Aorta (tissue), 5 donors: ENCODE data around the gene GVQW3. TPM values are rescaled to one million over a fixed set of nuclear protein-coding genes. Genes with fewer than 3 reads are reported as not detected.

Experiments used
- ATAC-seq: fragments of 200-7000 bp; cut with Tn5 transposase; one replicate; pipeline ENCODE4 v1.9.1; 2022; ENCODE audit warnings: moderate library complexity; ENCODE audit not compliant: low FRiP score
- DNase-seq, 2 donors: peaks; one replicate each; pipeline ENCODE4 v3.0.0-alpha.2; 2020
- H3K27ac ChIP-seq, 2 donors: one replicate each; pipeline ENCODE4 v1.5.1; 2013; ENCODE audit warnings: low read length in 2 of 2, mild to moderate bottlenecking in 2 of 2, moderate library complexity in 2 of 2, control low read depth in 1 of 2, inconsistent platforms in 1 of 2, low read depth in 1 of 2
- H3K27me3 ChIP-seq, 2 donors: one replicate each; pipeline ENCODE4 v1.6.1; 2013; ENCODE audit warnings: control low read depth in 1 of 2, low read length in 1 of 2, mild to moderate bottlenecking in 1 of 2, moderate library complexity in 1 of 2; ENCODE audit not compliant: insufficient read depth in 2 of 2, control insufficient read depth in 1 of 2
- H3K36me3 ChIP-seq, 2 donors: one replicate each; pipeline ENCODE4 v1.6.1; 2013; ENCODE audit warnings: control low read depth in 1 of 2, low read length in 1 of 2, mild to moderate bottlenecking in 1 of 2; ENCODE audit not compliant: insufficient read depth in 2 of 2, control insufficient read depth in 1 of 2
- H3K4me1 ChIP-seq, 2 donors: one replicate each; pipeline ENCODE4 v1.6.1; 2013; ENCODE audit warnings: low read length in 2 of 2, control low read depth in 1 of 2, mild to moderate bottlenecking in 1 of 2, moderate library complexity in 1 of 2; ENCODE audit not compliant: insufficient read depth in 2 of 2, control insufficient read depth in 1 of 2
- H3K4me3 ChIP-seq, 2 donors: one replicate each; pipeline ENCODE4 v1.5.1; 2013; ENCODE audit warnings: low read length in 2 of 2, control low read depth in 1 of 2, mild to moderate bottlenecking in 1 of 2
- H3K9me3 ChIP-seq: one replicate; pipeline ENCODE4 v1.6.1; 2013; ENCODE audit warnings: mild to moderate bottlenecking, low read length; ENCODE audit not compliant: control insufficient read depth
- WGBS, 2 donors: extraction: QIAGEN DNeasy Blood & Tissue Kit; methylation state at CpG; one replicate each; pipeline ENCODE4 v1.1.7; 2013; 5-methylcytosine and 5-hydroxymethylcytosine counted together
- intact Hi-C, 2 donors: fragments of 100-400 bp; cut with DNase I; formaldehyde crosslinking; loops; one replicate each; pipeline versions ENCODE4 v1.14.2 to v1.15.0; 2022
- polyA plus RNA-seq, 2 donors: library from polyadenylated mRNA; stranded (reverse); fragments of 200-250 nt; gene quantifications; one replicate each; pipeline ENCODE4 v1.2.3, GENCODE V29; 2013
- total RNA-seq, 2 donors: library from RNA; stranded (reverse); fragmentation: NEBNext Ultra II Directional; extraction: Animal tissue kit (Norgen Biotek cat#: 25700); gene quantifications; one replicate each; pipeline ENCODE4 v1.2.1, GENCODE V29; 2021
- donor health status: healthy with polysubstance abuse.
- donor health status: Bipolar disorder and iron deficiency.
- donor health status: DM: no; HTN: no; CAD: no.
- donor health status: DM: no; HTN: no; CAD: no.
- donor health status: DM: yes; HTN: yes; CAD: no.

Gene GVQW3
- total and polyA plus RNA-seq, 4 donors = 0.50 to 3.7 (median 1.9) TPM

GRCh38 chr11:76376746-76377558 lies 4.2 kb upstream of the GVQW3 start:
- intact Hi-C loops = loop anchor here in 1 of 2 donors (2.0 kb wide), 1 partner anchor 32 kb away; no protein-coding TSS in a partner anchor
- DNase-seq (no peak), ATAC-seq (no peak)
- Histone ChIP-seq H3K27me3 (no peaks in the 10 kb centered on the region), H3K4me1 (no peaks in the 10 kb centered on the region), H3K9me3 (no peaks in the 10 kb centered on the region), H3K36me3 (no peaks in the 10 kb centered on the region), H3K4me3 (no peak overlapping the region), H3K27ac (no peak overlapping the region)
- WGBS, 2 donors = 87 to 88% methylated on average over 7 of the region's 7 CpGs

DNA sequence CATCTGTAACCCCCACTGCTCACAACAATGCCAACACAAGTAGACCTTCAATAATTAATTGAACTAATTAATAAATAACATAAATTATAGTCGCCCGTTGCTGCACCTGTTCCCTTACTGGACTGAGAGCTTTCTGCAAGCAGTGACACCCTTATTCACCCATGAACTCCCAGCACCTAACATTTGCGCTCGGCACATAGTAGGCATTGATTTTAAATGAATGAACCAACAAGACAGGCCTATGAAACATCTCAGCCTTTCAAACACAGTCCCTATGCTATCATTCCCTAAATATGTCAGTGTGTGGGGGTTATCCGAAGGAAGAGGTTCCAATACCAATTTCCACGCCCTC lies 1.3 kb upstream of the GVQW3 start:
- Histone ChIP-seq H3K9me3 (no peaks in the 10 kb centered on the region), H3K4me1 (no peaks in the 10 kb centered on the region), H3K36me3 (no peaks in the 10 kb centered on the region), H3K27me3 (no peaks in the 10 kb centered on the region), H3K27ac (no peak overlapping the region), H3K4me3 (peak overlapping the region; percentile 71 to 90)
- intact Hi-C loops = loop anchor here (2.0 to 10.0 kb wide), 3 partner anchors 63 to 295 kb away; partner anchors contain the start of genes EMSY (in 1 of the 2) and LRRC32 (in 1 of the 2)
- ATAC-seq (no peak), DNase-seq (no peak)
- 38 to 40% methylated on average over 6 of the region's 6 CpGs for WGBS, 2 donors

- H3K4me3 ChIP-seq = peak overlapping the region; percentile 71 to 90
- intact Hi-C loops = loop anchor here (2.0 to 10.0 kb wide), 3 partner anchors 62 to 294 kb away; partner anchors contain the start of genes EMSY (in 1 of the 2) and LRRC32 (in 1 of the 2)
- no peaks in the 10 kb centered on the region for H3K27me3 ChIP-seq
- peak; percentile 16 for ATAC-seq
- peak; percentile 53 to 84 for DNase-seq
- no peak overlapping the region for H3K27ac ChIP-seq
- H3K9me3 ChIP-seq = no peaks in the 10 kb centered on the region
- no peaks in the 10 kb centered on the region for H3K4me1 ChIP-seq
- 0 to 1% methylated on average over 34 to 85 of the region's 85 CpGs for WGBS, 2 donors
- no peaks in the 10 kb centered on the region for H3K36me3 ChIP-seq
Measured at GRCh38 chr11:76380159-76380976, 755 bp upstream of the GVQW3 start.

DNA sequence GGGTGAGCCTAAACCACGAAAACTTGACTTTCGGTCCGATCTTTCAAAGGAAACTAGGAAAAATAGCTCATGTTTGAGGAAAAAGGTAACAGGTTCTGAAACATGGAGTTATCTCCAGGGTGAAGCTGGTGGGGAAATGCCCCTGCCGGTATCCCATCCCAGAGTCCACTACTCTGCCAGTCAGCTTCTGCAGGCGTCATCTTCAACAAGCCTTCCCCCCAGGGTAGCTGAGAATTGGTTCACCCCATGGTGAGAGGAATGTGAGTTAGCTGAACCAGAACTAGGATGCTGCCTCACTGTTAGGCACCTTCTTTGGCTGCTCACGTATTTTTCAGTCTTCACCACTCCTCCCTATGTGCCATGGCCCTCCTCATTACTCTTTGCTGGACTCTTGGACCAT lies 1.1 kb downstream of the GVQW3 start:
- H3K4me1 ChIP-seq = no peaks in the 10 kb centered on the region
- ATAC-seq = no peak
- DNase-seq = no peak
- no peak overlapping the region for H3K27ac ChIP-seq
- H3K4me3 ChIP-seq = no peak overlapping the region
- H3K36me3 ChIP-seq = no peaks in the 10 kb centered on the region
- H3K9me3 ChIP-seq = no peaks in the 10 kb centered on the region
- no peaks in the 10 kb centered on the region for H3K27me3 ChIP-seq
- intact Hi-C loops = loop anchor here (5.0 to 10.0 kb wide), 2 partner anchors 60 to 293 kb away; partner anchors contain the start of gene LRRC32 (in 1 of the 2)
- 63 to 67% methylated on average over 6 of the region's 6 CpGs for WGBS, 2 donors

DNA sequence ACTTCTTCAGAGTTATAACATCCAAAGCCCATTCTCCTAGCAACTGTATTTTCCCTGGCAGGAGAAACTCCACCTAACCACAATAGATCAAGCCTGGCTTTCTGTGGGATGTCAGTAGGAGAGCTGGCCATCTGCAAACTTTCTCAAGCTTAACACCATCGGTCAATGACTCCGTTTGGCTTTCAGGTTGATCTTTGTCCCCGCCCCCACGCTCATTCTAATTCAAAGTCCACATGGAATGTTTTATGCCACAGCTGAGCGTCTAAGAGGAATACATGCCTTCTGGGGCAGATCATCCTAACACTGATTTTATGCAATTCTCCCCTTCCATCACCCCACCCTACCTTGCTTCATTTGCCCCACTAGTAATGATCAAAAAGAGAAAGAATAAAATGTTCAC lies 4.8 kb downstream of the GVQW3 start:
- Histone ChIP-seq H3K4me1 (no peaks in the 10 kb centered on the region), H3K9me3 (no peaks in the 10 kb centered on the region), H3K4me3 (no peak overlapping the region), H3K27ac (no peak overlapping the region), H3K36me3 (no peaks in the 10 kb centered on the region), H3K27me3 (no peaks in the 10 kb centered on the region)
- 72 to 77% methylated on average over 5 of the region's 5 CpGs for WGBS, 2 donors
- intact Hi-C loops = loop anchor here in 1 of 2 donors (10.0 kb wide), 1 partner anchor 289 kb away; the partner anchor contains the start of gene LRRC32
- DNase-seq (no peak), ATAC-seq (no peak)

- no peak overlapping the region for H3K4me3 ChIP-seq
- no peak overlapping the region for H3K27ac ChIP-seq
- intact Hi-C loops = loop anchor here in 1 of 2 donors (10.0 kb wide), 1 partner anchor 286 kb away; the partner anchor contains the start of gene LRRC32
- H3K9me3 ChIP-seq = no peaks in the 10 kb centered on the region
- no peaks in the 10 kb centered on the region for H3K27me3 ChIP-seq
- DNase-seq = no peak
- 95 to 99% methylated on average over 2 of the region's 2 CpGs for WGBS, 2 donors
- ATAC-seq = no peak
- H3K36me3 ChIP-seq = no peaks in the 10 kb centered on the region
- H3K4me1 ChIP-seq = no peaks in the 10 kb centered on the region
Measured at GRCh38 chr11:76388408-76388807, 7.3 kb downstream of the GVQW3 start.

DNA sequence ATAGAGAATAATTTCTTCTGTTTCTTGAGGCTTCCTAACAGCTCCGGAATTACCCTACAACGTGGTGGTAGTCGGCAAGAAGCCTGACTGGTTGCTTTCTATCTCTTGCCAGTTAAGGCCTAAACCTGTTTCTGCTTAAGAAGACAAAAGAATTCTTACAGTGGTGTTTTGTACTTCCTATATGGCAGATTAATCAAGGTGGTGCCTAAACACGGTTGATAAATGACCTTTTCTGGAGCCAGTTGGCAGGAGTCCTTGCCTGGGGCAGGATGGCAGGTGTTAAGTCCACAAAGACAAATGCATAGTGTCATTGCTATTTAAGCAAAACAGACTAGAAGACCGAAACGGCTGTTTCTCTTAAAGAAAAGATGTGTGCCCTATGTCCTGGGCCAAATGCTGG lies 9.9 kb downstream of the GVQW3 start:
- Histone ChIP-seq H3K36me3 (no peaks in the 10 kb centered on the region), H3K27ac (no peak overlapping the region), H3K4me1 (no peaks in the 10 kb centered on the region), H3K9me3 (no peaks in the 10 kb centered on the region), H3K4me3 (no peak overlapping the region), H3K27me3 (no peaks in the 10 kb centered on the region)
- DNase-seq (no peak), ATAC-seq (no peak)
- intact Hi-C loops = no loop called here
- WGBS, 2 donors = 55 to 58% methylated on average over 6 of the region's 6 CpGs

- H3K4me3 ChIP-seq = no peak overlapping the region
- H3K27ac ChIP-seq = no peak overlapping the region
- H3K36me3 ChIP-seq = no peaks in the 10 kb centered on the region
- ATAC-seq = no peak
- no peaks in the 10 kb centered on the region for H3K4me1 ChIP-seq
- H3K27me3 ChIP-seq = no peaks in the 10 kb centered on the region
- DNase-seq = no peak
- no peaks in the 10 kb centered on the region for H3K9me3 ChIP-seq
- WGBS, 2 donors = 85 to 87% methylated on average over 7 of the region's 7 CpGs
- intact Hi-C loops = no loop called here
Measured at GRCh38 chr11:76391811-76392475, 10.8 kb downstream of the GVQW3 start.
